Right ventricle myocardium superior (tissue), 1 donor: ENCODE data around the gene GALNT2. TPM values are rescaled to one million over a fixed set of nuclear protein-coding genes. Genes with fewer than 3 reads are reported as not detected.

Experiments
- ATAC-seq: fragments of 200-7000 bp; cut with Tn5 transposase; one replicate; pipeline ENCODE4 v1.9.1; 2020; ENCODE audit warnings: mild to moderate bottlenecking; ENCODE audit not compliant: poor library complexity
- DNase-seq: peaks from one replicate; pipeline ENCODE4 v3.0.0-alpha.2; 2020
- intact Hi-C: fragments of 100-400 bp; cut with DNase I; formaldehyde crosslinking; loops from one replicate; pipeline ENCODE4 v1.11.2; 2022
- total RNA-seq: library from RNA; stranded (reverse); fragmentation: NEBNext Ultra II Directional; extraction: Animal tissue kit (Norgen Biotek cat#: 25700); gene quantifications from one replicate; pipeline ENCODE4 v1.2.1, GENCODE V29; 2021
- donor health status: DM: no; HTN: yes; CAD: no; lungs with severe emphysema.

The GALNT2 gene
- total RNA-seq, 1 donor from 2014 or later, result 21.2 TPM

GRCh38 chr1:230284891-230285290, 217.9 kb downstream of the GALNT2 start:
- intact Hi-C loops, result no loop called here
- ATAC-seq, result no peak
- DNase-seq, result no peak

GRCh38 chr1:230285351-230285750, 218.3 kb downstream of the GALNT2 start:
- DNase-seq, result no peak
- no peak for ATAC-seq
- intact Hi-C loops, result no loop called here

GRCh38 chr1:230286166-230286889, 219.3 kb downstream of the GALNT2 start:
- intact Hi-C loops, result no loop called here
- peak; percentile 20 for ATAC-seq
- DNase-seq, result no peak

GRCh38 chr1:230286890-230287269, 219.8 kb downstream of the GALNT2 start:
- ATAC-seq, result no peak
- intact Hi-C loops, result no loop called here
- no peak for DNase-seq

GRCh38 chr1:230287674-230288315, 220.8 kb downstream of the GALNT2 start:
- no peak for DNase-seq
- intact Hi-C loops, result no loop called here
- ATAC-seq, result no peak

- no peak for ATAC-seq
- no peak for DNase-seq
- intact Hi-C loops, result no loop called here
Measured at GRCh38 chr1:230288641-230289349, 221.8 kb downstream of the GALNT2 start.

- intact Hi-C loops, result no loop called here
- no peak for ATAC-seq
- DNase-seq, result no peak
Measured at GRCh38 chr1:230289350-230289644, 222.3 kb downstream of the GALNT2 start.

- ATAC-seq (no peak), DNase-seq (no peak)
- intact Hi-C loops, result no loop called here
Measured at GRCh38 chr1:230291731-230292620, 224.9 kb downstream of the GALNT2 start.

GRCh38 chr1:230292689-230293389, 225.8 kb downstream of the GALNT2 start:
- DNase-seq, result no peak
- no peak for ATAC-seq
- intact Hi-C loops, result no loop called here

GRCh38 chr1:230293390-230293700, 226.3 kb downstream of the GALNT2 start:
- intact Hi-C loops, result no loop called here
- no peak for DNase-seq
- no peak for ATAC-seq

GRCh38 chr1:230295367-230295766, 228.3 kb downstream of the GALNT2 start:
- DNase-seq (no peak), ATAC-seq (no peak)
- intact Hi-C loops, result no loop called here

GRCh38 chr1:230299191-230300006, 232.4 kb downstream of the GALNT2 start:
- no peak for DNase-seq
- intact Hi-C loops, result no loop called here
- ATAC-seq, result no peak

- intact Hi-C loops, result no loop called here
- no peak for DNase-seq
- no peak for ATAC-seq
Measured at GRCh38 chr1:230300322-230301301, 233.6 kb downstream of the GALNT2 start.

GRCh38 chr1:230301322-230301721, 234.3 kb downstream of the GALNT2 start:
- intact Hi-C loops, result no loop called here
- peak; percentile 52 for ATAC-seq
- no peak for DNase-seq

- intact Hi-C loops, result no loop called here
- peak; percentile 17 for DNase-seq
Measured at GRCh38 chr1:230301822-230302221, 234.8 kb downstream of the GALNT2 start.

GRCh38 chr1:230303069-230303468, 236.0 kb downstream of the GALNT2 start:
- ATAC-seq, result no peak
- intact Hi-C loops, result no loop called here
- DNase-seq, result peak; percentile 15

More at GRCh38 chr1:230301822-230302221, 234.8 kb downstream of the GALNT2 start:
- ATAC-seq, result no peak

GRCh38 chr1:230303822-230304221, 236.8 kb downstream of the GALNT2 start:
- intact Hi-C loops, result no loop called here
- no peak for DNase-seq
- ATAC-seq, result peak; percentile 62
